NCI-H446 treated with DMSO at 0.1 percent for 48 hours (cell line): ENCODE results near the gene MATN1.

Experiments used
- DNase-seq: peaks from one replicate; lab custom pipeline; 2025; lab: John Stamatoyannopoulos, UW

Gene MATN1

DNA sequence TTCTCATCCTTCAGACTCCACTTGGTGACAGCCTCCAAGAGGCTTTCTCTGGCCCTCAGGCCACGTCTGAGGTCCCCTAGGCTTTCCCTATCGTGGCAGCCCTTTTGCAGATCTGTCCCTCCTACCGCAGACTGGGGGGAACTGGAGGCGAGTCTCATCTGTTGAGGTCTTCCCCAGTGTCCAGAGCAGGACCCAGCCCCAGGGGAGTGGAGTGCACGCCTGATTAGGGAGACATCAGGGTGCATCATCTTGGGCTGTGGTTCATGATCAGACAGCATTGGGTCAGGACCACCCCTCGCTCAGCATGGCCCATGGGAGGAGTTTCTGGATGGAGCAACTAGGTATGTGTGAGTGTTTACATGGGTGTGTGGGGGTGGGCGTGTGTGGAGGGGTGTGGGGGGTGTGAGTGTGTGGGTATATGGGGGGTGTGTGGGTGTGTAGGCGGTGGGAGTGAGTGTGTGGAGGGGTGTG, 8.5 kb upstream of the MATN1 start:
- DNase-seq = no peak

DNA sequence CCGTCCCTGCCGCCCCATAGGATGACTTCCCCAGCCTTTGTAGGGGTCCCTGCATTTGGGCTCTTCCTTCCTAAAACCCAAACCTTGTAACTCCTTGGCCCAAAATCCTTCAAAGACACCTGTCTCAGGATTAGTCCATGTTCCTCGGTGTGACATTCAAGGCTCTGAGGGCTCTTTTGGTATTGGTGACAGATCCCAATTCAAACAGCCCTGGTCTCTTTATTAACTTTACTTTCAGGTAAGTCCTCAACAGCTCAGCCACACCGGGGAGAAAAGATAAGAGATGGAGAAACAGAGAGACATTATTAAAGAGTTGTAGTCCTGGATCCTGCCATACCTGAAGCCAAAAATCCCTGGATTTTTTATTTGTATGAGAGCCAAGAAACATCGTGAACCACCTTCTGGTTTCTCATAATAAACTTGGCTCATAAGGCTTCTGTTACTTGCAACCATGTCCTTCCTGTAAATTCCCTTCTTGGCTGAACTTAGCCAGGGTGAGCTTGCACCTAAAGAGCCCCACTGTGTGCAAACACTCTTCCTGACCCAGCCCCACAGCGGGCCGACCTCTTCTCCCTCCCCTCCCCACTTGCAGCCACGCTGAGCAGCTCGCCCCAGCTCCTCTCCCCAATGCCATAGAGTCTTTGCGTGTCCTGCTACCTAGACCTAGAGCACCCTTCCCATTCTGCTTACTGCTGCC, 7.9 kb upstream of the MATN1 start:
- DNase-seq = no peak

DNA sequence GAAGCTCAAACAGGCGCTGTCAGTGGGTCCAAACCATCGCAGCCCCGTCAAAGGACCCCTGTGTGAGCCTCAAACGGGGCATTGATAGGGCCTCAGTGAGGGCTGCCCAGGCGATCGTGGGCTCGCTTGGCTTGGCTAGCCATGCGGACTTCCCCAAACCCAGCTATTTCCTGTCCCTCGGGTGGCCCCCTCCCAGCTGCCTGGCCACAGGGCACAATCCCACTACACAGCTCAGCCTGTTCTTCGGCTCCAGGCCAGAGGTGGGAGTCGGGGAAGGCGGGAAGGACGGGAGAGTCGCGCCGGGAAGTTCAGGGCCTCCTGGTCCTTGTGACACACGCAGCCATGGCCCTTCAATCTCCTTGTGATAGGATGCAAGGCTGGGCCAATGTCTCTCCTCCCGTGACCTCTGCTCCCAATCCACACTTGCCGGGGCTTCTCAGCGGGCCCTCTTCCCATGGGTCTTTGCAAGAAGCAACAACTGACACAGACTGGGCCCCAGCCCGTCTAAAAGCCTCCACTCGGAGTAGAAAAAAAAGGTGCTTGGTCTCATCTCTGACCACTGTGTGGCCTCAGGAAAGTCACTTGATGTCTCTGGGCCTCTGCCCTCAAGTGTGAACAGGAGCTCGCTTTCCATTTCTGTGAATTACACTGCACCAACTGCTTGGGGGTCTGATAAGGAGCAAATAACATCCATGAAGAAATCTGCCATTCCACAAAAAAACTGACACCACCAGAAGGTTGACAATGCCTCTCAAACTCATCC, 7.1 kb upstream of the MATN1 start:
- DNase-seq = no peak

DNA sequence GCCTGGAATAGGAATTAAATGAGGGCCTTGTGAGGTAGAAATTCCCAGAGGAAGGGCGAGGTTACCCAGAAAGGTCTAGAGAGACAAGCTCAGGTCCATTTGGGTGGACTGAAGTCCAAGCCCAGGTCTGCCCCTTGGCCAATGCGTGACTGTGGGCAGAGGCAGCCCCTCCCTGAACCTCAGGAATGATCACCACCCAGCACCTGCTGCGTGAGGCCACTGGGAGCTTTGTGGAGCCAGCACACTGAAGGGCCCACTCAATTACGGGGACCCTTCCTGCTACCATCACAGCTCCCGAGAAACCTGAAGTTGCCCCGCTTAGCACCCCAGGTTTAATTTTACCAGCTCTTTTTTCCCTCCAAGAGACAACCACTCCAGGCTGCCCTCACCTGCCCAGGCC, 6.5 kb upstream of the MATN1 start:
- DNase-seq = no peak

DNA sequence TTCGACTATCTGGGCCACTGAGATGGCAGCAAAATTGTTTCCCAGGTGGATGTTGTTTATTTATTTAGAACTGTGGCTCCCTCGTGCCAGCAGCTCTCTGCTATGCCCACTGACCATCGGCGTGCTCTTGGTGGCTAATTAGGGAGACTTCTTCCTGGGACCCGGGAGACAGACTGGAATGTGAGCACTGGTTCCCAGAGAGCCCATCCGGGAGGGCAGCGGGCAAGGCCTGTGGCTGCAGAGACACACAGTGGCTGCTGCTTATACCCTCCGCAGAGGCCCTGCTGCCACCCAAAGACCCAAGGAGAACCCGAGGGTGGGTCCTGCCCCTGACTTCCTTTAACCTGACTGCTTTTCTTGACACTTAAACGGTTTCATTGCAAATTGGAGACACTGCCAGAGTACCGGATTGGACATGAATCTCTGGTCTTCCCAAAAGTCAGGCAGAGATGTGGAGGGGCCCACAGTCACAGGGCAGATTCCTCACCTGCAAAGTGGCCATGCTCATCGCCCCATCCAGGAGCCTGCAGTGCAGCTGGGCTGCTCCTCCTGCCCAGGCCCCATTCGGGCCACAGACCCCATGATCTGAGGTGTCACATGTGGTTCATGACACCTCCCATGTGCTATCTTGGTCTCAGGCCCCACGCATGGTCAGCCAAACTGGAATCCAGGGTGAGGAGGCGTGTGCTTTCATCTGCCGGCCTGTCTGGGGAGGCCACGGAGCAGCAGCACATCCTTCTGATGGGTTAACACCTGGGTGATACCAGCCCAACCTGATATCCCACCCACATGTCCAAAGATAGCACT, 5.7 kb upstream of the MATN1 start:
- DNase-seq = no peak

DNA sequence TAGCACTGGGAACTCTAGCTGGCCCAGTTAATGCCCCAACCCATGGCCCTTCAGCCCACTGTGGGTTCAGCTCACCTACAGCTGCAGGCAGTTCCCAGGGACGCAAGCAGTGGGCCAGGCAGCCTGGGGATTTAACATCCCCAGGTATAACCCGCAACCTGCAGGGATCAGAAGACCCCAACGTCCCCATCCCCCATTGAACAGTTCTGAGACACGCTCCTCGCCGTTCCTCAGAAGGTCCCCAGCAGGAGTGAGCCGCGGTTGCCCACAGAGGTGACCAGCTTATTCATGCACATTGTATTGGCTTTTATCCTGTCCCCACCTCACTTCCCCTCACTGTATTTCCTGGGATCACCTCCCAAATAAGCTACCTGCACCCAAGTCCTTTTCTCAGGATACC, 5.0 kb upstream of the MATN1 start:
- DNase-seq = no peak

DNA sequence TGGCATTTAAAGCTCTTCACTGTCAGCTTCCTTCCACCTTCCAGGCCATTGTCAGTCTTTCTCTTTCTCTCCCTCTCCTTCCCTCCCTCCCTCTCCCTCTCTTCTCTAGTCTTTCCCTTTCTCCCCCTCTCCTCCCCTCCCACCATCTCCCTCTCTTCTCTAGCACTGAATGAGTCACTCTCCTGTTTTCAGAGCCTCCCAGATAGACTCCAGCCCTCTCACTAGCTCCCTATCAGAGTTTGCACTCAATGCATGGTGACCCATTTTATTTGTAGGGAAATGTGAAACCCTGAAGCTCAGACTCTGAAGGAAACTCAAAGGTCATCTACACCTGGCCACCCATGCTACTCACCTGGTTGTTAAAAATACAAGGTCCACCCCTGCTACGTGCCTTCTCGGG, 4.4 kb upstream of the MATN1 start:
- no peak for DNase-seq

- no peak for DNase-seq
Observed at GRCh38 chr1:30726773-30727684, 3.6 kb upstream of the MATN1 start.

GRCh38 chr1:30726236-30726635, 2.9 kb upstream of the MATN1 start:
- no peak for DNase-seq

DNA sequence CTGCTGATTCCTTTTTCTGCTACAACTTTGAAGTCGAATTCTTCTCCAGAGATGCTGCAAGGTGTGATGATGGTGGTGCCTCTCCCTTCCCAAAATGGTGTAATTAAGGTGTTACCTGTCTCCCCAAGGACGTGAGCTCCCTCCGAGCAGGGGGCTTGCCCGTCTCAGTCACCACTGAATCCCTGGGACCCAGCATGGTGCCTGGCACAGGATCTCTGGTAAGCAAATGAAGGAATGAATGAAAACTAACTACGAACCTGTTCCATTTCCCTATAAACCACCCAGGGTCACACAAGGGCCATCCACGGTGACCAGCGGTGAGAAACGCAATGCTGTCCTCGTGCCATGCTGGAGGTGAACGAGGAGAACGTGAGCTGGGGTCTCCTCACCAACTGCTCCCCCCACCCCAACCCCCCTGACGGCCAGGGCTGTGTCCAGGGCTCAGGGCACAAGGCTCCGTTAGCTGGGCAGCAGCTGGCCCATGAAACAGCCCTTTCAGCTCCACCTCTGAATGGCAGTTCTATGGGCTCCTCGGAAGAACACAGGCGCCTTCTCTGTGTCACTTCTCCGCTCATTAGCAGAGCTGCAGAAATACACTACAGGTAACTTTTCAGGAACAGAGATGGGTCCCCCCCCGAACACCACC, 2.2 kb upstream of the MATN1 start:
- no peak for DNase-seq

DNA sequence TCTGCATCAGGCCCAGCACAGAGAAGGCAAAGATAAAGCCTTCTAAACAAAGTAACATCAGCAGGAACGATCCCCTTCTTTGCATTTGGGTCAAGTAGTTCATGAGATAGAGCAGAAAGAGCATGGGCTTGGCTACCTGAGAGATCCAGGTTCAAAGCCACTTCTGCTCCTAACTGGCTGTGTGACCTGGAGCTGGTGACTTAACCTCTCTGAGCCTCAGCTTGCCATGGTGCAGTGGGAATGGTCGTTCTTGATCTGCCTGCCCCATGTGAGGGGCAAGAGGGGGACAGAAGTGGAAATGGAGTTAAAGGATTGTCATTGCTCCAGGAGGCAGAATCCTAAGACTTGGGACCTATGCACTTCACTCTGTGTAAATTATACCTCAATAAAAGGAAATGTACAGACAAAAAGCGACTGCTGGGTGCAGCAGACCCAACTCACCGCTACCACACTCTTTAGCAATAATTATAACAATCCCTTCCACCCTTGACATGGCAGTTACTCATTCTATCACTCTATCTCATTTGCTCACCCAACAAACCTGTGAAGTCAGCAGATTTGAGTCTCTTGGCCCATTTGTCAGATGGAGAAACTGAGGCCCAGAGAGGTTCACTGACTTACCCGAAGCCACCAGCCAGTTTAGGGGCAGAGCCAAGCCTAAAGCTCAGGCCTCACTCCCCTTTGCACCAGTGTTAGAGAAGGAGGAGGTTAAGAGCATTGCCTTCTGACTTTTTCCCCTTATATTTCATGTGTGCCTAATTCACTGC, 1.5 kb upstream of the MATN1 start:
- DNase-seq = no peak

DNA sequence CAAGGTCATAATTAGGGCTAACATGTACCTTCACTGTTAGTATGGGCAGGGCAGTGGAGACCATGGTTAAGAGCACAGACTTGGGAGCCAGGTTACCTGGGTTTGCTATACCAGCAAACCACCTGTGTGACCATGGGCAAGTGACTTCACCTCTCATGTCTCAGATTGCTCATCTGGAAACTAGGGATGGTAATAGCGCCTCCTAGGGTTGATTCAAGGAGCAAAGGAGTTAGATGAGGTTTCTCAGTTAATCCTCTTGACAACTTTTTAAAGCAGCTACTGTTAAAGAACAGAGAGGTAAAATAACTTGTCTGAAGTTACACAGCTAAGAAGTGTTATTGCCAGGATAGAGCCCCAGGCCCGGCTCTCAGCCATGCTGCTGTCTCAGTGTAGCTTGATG, 790 bp upstream of the MATN1 start:
- DNase-seq = no peak

- DNase-seq = no peak
Observed at GRCh38 chr1:30721812-30722537, 1.4 kb downstream of the MATN1 start.

GRCh38 chr1:30721341-30721793, 2.0 kb downstream of the MATN1 start:
- no peak for DNase-seq

- no peak for DNase-seq
Observed at GRCh38 chr1:30720271-30721223, 2.8 kb downstream of the MATN1 start.

DNA sequence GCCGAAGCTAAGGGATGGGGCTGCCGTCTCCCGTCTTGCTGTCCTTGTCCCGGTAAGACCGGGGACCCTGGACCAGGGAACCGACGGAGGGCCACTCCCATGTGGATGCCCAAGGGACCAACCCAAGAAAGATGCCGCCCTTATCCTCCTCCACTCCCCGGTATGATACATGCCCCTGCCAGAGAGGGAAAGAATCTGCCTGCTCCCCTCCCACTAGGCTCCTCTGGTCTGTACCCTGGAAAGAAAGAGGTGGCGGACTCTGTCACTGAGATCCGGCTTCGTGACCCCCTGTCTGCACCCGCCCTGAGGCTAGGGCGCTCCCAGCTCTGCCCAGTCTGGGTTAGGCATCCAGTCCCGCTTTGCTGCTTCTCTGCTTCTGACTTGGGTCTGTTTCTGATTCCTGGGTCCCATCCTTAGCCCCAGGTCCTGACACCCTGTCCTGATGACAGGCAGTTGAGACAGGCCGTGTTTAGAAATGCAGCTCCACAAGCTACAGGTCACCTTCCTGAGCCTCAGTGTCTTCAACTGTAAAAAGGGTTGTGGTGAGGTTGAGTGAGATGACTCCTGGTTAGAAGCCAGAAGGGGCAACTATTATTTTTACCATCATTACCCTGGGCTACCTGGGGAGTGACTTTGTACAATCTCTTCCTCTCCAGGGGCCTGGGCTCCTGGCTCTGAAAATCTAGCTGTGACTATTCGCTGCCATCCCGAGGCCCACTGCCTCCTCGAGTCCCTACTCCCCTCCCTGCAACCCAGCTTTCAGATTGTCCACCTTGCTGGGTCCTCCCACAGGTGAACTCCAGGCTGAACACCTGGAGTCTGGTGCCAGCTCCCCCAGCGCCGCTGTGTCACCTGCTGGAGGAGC, 3.7 kb downstream of the MATN1 start:
- no peak for DNase-seq

DNA sequence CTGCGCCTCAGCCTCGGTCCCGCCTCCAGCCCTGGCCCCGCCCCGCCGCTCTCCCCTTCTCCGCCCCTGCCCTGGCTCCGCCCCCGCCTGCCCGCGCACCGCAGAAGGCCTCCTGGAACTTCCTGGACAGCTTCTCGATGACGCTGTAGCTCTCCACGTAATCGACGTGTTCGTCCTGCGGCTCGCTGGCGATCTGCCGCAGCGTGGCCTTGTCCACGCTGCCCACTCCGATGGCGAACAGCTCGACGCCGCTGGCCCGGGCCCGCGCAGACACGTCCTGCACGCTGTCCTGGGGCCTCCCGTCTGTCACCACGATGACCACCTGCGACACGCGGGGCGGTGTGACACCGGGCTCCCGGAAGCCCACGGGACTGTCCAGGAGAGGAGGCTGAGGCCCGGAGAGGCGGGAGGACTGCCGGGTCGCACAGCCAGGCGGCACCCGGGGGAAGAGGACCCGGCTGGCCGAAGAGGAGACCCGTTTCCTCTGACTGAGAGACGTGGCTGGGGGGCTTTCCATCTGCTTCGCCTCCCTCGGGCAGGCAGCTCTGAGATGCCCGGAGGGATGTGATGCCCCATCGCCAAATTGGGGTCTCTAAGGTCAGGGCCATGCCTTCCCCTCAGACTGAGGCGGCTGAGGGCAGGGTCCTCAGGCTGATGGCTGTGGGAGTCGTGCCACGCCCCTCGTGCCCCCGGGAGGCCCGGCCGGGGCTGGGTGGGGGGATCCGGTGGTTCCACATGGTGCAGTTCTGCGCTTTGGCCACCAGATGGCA, 4.6 kb downstream of the MATN1 start:
- peak; percentile 93 for DNase-seq
